Measurements from ENCODE around the gene USP26. TPM values are rescaled to one million over a fixed set of nuclear protein-coding genes. Genes with fewer than 3 reads are reported as not detected.
"Not testable (repeated sequence)": the region's sequence is repeated elsewhere in the genome, so short reads cannot be mapped to it uniquely, and the experiment has no call there.

The USP26 gene
- total RNA-seq, 1 donor from 2014 or later, result not detected

- H3K4me3 Mint-ChIP-seq, result no peak overlapping the region
- H3K4me1 Mint-ChIP-seq, result peaks cover 4% of the 10 kb centered on the region
- no peak for DNase-seq (ENCODE audit: low read depth, low spot score)
- H3K36me3 Mint-ChIP-seq (ENCODE audit: low read depth), result no peaks in the 10 kb centered on the region
- H3K9me3 Mint-ChIP-seq, result peaks cover 4% of the 10 kb centered on the region
- no peak for TF ChIP-seq CTCF (conservative IDR thresholded peaks at IDR 0.05)
- no peaks in the 10 kb centered on the region for H3K27me3 Mint-ChIP-seq (ENCODE audit: low read depth)
- H3K27ac Mint-ChIP-seq (ENCODE audit: unreplicated experiment), result no peak overlapping the region
Measured at GRCh38 chrX:133046601-133047000, 50.3 kb downstream of the USP26 start.

- no peaks in the 10 kb centered on the region for H3K27me3 Mint-ChIP-seq (ENCODE audit: low read depth)
- no peak overlapping the region for H3K27ac Mint-ChIP-seq (ENCODE audit: unreplicated experiment)
- peaks cover 4% of the 10 kb centered on the region for H3K4me1 Mint-ChIP-seq
- no peaks in the 10 kb centered on the region for H3K36me3 Mint-ChIP-seq (ENCODE audit: low read depth)
- no peak overlapping the region for H3K4me3 Mint-ChIP-seq
- peak; percentile 69 for TF ChIP-seq CTCF (conservative IDR thresholded peaks at IDR 0.05)
- peaks cover 4% of the 10 kb centered on the region for H3K9me3 Mint-ChIP-seq
- DNase-seq (ENCODE audit: low read depth, low spot score), result no peak
Measured at GRCh38 chrX:133045986-133046385, 50.9 kb downstream of the USP26 start.

GRCh38 chrX:133044145-133044786 is 52.6 kb downstream of the USP26 start:
- H3K36me3 Mint-ChIP-seq (ENCODE audit: low read depth); H3K4me1 Mint-ChIP-seq; H3K27ac Mint-ChIP-seq (ENCODE audit: unreplicated experiment): not testable (repeated sequence)

GRCh38 chrX:133042260-133042659 is 54.6 kb downstream of the USP26 start:
- Mint-ChIP-seq H3K27me3 (ENCODE audit: low read depth) (no peaks in the 10 kb centered on the region), H3K27ac (ENCODE audit: unreplicated experiment) (no peak overlapping the region), H3K4me3 (no peak overlapping the region), H3K4me1 (peaks cover 4% of the 10 kb centered on the region), H3K36me3 (ENCODE audit: low read depth) (peaks cover 15% of the 10 kb centered on the region), H3K9me3 (peaks cover 9% of the 10 kb centered on the region)
- TF ChIP-seq CTCF (conservative IDR thresholded peaks at IDR 0.05), result no peak
- DNase-seq (ENCODE audit: low read depth, low spot score), result no peak

More at GRCh38 chrX:133044145-133044786, 52.6 kb downstream of the USP26 start:
- H3K27me3 Mint-ChIP-seq (ENCODE audit: low read depth); H3K9me3 Mint-ChIP-seq; H3K4me3 Mint-ChIP-seq; DNase-seq (ENCODE audit: low read depth, low spot score): not testable (repeated sequence)

- Mint-ChIP-seq H3K4me1 (peaks cover 22% of the 10 kb centered on the region), H3K4me3 (no peak overlapping the region), H3K9me3 (no peaks in the 10 kb centered on the region), H3K27ac (ENCODE audit: unreplicated experiment) (no peak overlapping the region), H3K27me3 (ENCODE audit: low read depth) (no peaks in the 10 kb centered on the region), H3K36me3 (ENCODE audit: low read depth) (peaks cover 3% of the 10 kb centered on the region)
- no peak for DNase-seq (ENCODE audit: low read depth, low spot score)
- no peak for TF ChIP-seq CTCF (conservative IDR thresholded peaks at IDR 0.05)
Measured at GRCh38 chrX:133033010-133033409, 63.9 kb downstream of the USP26 start.

GRCh38 chrX:133018229-133018628 is 78.7 kb downstream of the USP26 start:
- H3K4me1 Mint-ChIP-seq, result no peaks in the 10 kb centered on the region
- H3K27me3 Mint-ChIP-seq (ENCODE audit: low read depth), result no peaks in the 10 kb centered on the region
- no peaks in the 10 kb centered on the region for H3K9me3 Mint-ChIP-seq
- TF ChIP-seq CTCF (conservative IDR thresholded peaks at IDR 0.05), result no peak
- H3K27ac Mint-ChIP-seq (ENCODE audit: unreplicated experiment), result no peak overlapping the region
- DNase-seq (ENCODE audit: low read depth, low spot score), result no peak
- H3K4me3 Mint-ChIP-seq, result no peak overlapping the region
- H3K36me3 Mint-ChIP-seq (ENCODE audit: low read depth), result no peaks in the 10 kb centered on the region

Data from neural crest cell (in vitro differentiated cells).